Measurements from ENCODE around the gene EIF4E.
"Not testable (repeated sequence)": the region's sequence is repeated elsewhere in the genome, so short reads cannot be mapped to it uniquely, and the experiment has no call there.

Gene EIF4E

DNA sequence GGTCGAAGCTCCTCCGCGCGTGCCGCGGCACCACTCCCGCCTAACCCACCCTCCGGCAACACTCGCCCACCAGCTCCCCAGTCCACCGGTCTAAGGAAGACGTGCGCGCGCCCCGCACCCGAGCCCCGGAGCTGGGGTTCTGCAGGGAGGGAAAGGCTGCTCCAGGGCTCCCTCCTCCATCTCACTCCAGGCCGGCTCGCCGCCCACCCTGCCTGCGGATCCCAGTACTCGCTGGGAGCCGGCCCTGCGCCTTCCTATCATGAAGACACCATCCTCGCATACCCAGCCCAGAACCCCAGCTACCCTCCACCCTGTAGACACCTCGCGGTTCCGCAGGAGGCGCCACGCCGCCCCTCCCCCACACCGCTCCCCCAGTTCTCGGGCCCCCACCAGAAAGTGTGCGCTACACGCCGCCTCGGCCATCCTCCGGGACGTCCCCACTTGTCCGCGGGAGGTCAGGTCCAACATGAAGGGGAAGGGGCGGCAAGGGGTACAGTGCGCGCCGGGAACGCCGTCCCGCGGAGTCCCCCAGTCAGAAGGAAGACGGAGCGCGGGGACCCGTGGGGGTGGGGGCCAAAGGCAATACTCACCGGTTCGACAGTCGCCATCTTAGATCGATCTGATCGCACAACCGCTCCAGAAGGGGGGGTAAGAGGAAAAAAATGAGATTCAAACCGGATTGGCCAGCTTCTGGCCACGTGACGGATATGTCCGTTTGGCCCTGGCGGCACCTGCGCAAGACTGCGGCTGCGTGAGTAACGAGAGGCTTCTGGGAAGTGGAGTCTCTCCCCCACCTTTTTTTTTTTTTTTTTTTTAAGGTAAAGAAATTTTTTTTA, at the start of gene EIF4E:
Gene EIF4E (minus strand): TSS at position 629 of the 836 bp plus-strand sequence. CDS start 21 bp downstream, at position 608.
- peak; percentile 97 for DNase-seq (ENCODE audit: low spot score)

- DNase-seq (ENCODE audit: low spot score), result no peak
These were observed 48.6 kb upstream of the EIF4E start for GRCh38 chr4:98977557-98977956.

DNA sequence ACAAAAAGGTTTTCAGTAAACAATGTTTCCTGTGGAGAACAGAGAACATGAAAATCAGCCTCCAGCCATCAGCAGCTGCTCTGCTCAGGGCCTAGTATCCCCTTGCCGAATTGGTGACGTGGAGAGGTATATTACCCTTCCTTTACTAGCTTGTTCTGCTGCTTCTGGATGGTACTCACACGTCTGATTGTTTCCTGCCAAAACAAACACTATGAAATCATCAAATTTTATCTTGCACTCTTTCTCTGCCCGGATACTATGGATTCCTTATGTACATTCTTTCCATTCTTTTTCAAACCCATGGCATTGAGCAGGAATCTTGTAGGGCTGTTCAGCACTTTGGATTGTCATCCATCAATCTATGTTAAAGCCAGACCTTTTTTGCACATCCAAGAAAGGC, 47.8 kb upstream of the EIF4E start:
- DNase-seq (ENCODE audit: low spot score), result no peak

DNA sequence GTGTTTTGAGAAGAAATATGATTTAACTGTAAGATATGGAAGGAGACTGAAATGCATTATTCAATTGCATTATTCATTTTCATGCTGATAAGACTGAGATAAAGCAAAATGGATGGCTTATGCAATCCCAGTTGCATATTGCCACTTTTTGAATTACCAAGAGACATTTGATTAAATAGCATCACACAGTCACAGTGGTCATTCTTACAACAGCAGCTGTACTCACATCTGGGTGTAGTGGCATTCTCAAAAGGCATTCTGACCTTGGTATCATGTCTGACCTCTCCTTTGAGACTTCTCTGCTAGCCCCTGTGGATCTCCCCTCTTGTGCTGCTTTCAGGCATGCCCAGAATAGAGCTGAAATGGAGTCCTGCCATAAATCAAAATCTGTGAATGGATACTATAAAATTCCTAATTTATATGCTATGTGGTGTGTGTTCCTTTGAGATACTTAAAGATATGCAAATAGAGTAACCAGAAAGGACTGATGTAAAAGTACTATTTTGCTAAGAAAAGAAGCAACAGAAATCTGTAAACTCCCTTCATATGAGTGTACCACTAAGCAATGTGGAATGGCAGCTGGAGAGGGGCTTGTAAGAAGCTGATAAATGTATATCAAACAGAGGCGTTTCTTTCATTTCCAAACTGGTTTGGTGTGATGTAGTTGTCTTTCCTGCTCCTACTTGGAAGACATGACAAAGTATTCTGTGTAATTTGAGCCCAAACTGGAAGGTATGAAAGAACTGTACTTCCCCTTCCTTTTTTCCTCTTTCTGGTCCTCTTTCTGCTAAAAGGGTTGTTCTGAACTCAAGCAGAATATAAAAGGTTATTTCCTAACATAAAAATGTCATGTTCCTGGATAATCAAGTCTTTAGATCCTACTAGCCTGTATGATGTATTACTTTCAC, 41.2 kb upstream of the EIF4E start:
- no peak for DNase-seq (ENCODE audit: low spot score)

GRCh38 chr4:98967786-98968329, 38.9 kb upstream of the EIF4E start:
- DNase-seq (ENCODE audit: low spot score), result no peak

DNA sequence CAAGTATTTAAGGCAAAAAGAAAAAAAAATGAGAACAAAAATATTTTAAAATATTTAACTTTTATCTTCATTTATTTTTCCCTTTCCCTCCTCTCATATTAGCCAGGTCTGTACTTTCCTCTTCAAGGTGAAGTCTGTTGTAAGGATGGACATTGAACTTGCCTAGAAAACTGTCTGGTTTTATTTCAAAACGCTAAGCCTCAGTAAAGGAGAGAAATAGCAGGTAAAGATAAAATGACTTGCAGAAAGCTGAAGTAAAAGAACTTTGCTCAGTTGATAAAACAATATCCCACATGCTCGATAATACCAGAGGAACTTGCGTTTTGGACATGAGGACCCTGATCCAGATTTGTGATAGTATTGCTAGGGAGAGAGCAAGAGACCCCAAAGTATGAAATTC, 38.0 kb upstream of the EIF4E start:
- DNase-seq (ENCODE audit: low spot score), result no peak

GRCh38 chr4:98963538-98964433, 34.9 kb upstream of the EIF4E start:
- no peak for DNase-seq (ENCODE audit: low spot score)

DNA sequence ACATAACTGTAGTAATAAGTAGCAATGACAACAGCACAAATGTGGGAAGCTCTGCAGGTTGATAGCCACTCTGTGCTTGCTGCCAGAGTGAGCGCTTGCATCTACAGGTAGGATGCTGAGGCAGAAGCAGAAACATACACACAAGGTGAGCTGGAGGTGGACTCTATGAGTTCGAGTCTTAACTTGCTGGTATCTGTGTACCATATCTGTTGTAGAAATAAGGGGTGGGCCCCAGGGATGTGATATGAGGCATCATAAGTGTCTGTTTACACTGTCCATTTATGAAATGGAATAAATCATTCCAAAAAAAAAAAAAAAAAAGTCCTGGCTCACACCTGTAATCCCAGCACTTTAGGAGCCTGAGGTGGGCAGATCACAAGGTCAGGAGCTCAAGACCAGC, 32.8 kb upstream of the EIF4E start:
- DNase-seq (ENCODE audit: low spot score), result no peak

DNA sequence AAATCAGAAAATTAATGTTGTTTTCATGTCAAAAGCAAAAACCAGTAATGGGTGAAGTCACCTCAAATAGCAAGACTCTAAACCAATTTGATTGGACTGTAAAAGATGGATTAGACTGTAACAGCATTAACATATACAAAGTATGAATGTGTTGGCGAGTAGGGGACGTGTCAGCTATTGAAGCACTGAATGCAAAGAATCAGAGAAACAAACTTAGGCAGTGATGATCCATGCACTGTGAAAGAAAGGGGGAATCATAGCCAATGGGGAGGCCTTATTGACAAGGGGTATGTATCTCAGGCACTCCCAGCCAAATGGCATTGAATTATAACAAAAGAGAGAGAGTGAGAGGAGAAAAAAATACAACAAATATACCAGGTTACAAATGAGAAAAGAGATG, 30.5 kb upstream of the EIF4E start:
- no peak for DNase-seq (ENCODE audit: low spot score)

DNA sequence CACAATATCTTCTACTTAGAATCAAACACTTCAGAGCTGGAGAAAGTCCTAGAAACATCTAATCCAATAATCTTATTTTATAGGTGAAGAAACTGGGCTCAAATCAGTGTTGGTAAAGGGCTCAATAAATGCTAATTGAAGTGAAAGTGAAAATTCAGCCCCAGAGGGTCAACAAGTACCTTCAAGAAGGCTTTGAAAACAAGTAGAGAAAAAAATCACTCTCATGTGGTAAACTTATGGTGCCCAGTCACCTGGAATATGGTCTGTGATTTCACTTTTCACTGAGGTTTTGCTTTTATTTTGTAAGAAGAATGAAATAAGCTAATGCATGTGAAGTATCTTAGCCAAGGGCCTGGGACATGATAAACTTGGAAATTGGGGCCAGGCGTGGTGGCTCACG, 29.1 kb upstream of the EIF4E start:
- DNase-seq (ENCODE audit: low spot score), result no peak

- DNase-seq (ENCODE audit: low spot score), result no peak
These were observed 26.3 kb upstream of the EIF4E start for GRCh38 chr4:98955229-98955628.

- DNase-seq (ENCODE audit: low spot score), result no peak
These were observed 22.8 kb upstream of the EIF4E start for GRCh38 chr4:98951710-98952109.

DNA sequence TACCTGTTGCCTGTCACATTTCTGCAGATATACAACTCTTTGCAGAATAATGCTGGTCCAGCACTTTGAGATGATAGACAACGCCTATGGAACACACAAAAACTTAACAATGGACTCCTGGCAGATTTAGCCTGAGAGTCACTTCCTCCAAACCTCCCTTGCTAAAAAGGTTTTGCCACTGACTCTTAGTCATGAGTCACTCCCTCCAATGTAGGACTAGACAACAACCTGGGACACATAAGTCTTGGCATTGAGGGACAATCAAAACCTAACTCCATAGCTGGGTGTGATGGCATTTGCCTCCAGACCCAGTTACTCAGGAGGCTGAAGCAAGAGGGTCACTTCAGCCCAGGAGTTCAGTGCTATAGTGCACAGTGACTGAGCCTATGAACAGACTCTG, 22.0 kb upstream of the EIF4E start:
- DNase-seq (ENCODE audit: low spot score), result no peak

DNA sequence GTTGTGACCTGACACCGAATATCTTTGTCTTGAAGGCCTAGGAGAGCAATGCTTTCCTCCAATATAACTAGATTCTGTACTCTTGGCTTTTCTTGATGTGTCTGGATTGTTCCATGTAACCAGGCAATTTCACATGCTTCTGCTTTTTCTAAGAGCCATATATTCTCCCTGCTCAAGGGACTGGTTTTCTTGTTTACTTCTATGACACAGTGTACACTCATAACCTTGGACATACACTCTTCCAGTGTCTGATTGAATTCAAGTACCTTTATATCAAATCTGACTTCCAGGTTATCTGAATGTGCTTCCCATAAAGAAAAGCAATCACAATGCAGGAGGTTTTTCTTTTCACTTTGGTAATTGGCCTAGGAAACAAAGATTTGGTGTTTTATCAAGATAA, 17.4 kb upstream of the EIF4E start:
- no peak for DNase-seq (ENCODE audit: low spot score)

DNA sequence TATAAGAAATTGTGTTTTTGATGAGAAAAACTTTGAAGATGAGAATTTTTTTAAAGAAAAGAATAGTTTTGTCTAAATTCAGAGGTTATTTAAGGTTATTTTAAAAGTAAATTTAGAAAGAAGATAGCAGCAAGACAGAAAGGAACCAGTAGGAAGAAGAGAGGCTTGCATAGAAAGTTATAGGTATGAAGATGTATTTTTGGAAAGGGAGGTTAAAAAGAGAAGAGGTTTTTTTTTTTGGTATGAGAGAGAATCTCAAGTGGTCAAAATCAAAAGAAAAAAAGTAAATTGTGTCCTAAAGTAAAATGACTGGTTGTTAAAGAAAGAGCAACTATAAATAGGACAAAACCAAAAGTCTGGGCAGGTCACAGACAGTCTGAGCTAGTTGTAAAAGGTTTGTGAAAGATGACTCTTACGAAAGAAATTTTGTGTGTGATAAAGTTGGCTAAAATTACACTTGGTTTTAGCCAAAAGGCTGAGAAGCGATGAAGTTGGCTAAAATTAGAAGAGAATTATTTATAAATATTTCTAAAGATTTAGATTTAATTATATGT, 16.4 kb upstream of the EIF4E start:
- DNase-seq (ENCODE audit: low spot score), result no peak

- peak; percentile 61 for DNase-seq (ENCODE audit: low spot score)
These were observed 11.0 kb upstream of the EIF4E start for GRCh38 chr4:98939892-98940298.

DNA sequence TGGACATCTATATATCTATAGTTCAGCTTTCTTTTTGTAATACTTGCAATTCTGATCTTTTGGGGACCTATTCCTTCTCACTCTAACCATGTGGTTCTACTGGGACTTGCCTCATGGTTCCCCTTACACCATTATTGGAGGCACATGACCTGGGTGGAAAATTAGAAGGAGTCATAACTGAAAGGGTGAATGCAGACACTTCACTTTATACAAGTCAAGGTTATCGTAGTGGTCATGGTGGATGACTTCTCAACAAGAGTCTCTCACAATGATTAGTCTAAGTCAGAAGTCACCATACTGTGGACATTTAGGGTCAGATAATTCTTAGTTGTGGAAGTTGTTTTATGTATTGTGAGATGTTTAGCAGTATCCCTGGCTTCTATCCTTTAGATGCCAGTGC, 10.5 kb upstream of the EIF4E start:
- no peak for DNase-seq (ENCODE audit: low spot score)

- DNase-seq (ENCODE audit: low spot score), result no peak
These were observed 9.2 kb upstream of the EIF4E start for GRCh38 chr4:98937986-98938720.

DNA sequence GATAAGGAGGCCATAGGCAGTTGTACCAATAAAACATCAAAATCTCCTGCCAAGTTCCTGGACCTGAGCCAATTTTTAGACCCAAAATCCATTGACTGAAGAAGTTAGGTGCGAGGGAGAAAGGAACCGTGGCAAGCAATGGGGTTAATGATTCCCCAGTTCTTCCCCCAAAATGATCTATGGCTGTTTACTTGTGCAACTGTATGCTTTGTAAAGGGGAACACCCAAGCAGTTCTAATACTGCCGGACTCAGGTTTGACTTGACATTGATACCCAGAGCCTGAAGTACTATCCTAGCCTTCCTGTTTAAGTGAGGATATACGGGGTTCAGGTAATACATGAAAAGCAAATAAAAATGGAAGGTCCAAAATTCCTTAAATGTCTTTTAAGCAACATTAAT, 6.7 kb upstream of the EIF4E start:
- DNase-seq (ENCODE audit: low spot score), result no peak

- not testable (repeated sequence) for DNase-seq (ENCODE audit: low spot score)
These were observed 5.9 kb upstream of the EIF4E start for GRCh38 chr4:98934851-98935250.

DNA sequence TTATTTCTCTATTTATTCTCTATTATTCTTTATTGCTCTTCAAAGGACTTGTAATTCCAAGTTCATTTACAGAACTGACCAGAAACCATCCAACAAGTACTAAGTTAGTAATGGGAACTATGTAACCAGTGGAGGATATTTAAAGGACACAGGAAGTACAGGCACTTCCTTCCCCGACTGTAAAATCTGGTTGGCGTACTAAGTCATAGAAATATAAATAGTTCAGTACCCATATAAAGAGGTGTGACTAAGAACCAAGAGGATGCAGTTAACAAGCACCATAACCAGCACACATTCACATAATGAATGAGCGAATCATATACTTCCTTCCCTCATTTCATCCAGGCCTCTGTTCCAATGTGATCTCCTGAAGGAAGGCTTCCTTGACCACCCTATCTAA, 3.6 kb upstream of the EIF4E start:
- peak; percentile 33 for DNase-seq (ENCODE audit: low spot score)

All from globus pallidus (tissue), 1 donor.